ENCODE results near the gene RTP3. TPM values are rescaled to one million over a fixed set of nuclear protein-coding genes. Genes with fewer than 3 reads are reported as not detected.

The RTP3 gene
- total and polyA plus RNA-seq, 2 of the 8 experiments (the other 6 are each of a cell fraction or from before 2014, with no cell fraction given) = 0.08 TPM; not detected in 1

DNA sequence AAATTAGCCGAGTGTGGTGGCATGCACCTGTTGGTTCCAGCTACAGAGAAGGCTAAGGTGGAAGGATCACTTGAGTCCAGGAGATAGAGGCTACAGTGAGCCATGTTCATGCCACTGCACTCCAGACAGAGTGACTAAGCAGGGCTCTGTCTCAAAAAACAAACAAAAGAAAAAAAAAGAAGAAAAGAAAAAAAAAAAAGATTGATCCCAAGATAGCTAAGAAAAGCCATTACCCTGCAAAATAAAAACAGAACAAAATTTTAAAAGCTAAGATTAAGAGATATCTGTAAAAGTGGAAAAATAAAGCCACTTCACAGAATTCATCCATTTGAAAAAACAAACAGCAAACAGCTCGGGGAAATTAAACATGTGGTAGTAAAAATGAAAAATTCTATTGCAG lies 44.6 kb downstream of the RTP3 start:
- no peak for DNase-seq (ENCODE audit: low read depth in 1 of 2, low spot score in 2 of 2)
- ChIA-PET CTCF (ENCODE audit: partially characterized antibody) (interaction anchor here (0.7 to 2.9 kb wide), 7 partner anchors 9 to 54 kb away, joined by 3 to 19 read pairs (median 5); no protein-coding TSS in a partner anchor), POLR2A (ENCODE audit: partially characterized antibody) (interaction anchor here (0.7 to 2.5 kb wide), 13 partner anchors 9 to 53 kb away, joined by 3 to 11 read pairs (median 4); partner anchors contain the start of gene RTP3)
- Histone ChIP-seq H3K79me2 (ENCODE audit: control insufficient read depth in 1 of 2, insufficient read depth in 2 of 2, low read length in 2 of 2) (no peaks in the 10 kb centered on the region), H3K9me3 (ENCODE audit: insufficient read depth in 2 of 2, low read depth in 1 of 2, low read length in 1 of 2) (no peaks in the 10 kb centered on the region), H3K4me1 (replicated peaks in 1 of 4; ENCODE audit: control insufficient read depth in 3 of 4, insufficient read depth in 4 of 4, low read length in 3 of 4) (peaks cover 14 to 23% (median 21%) of the 10 kb centered on the region in 4 experiments), H3K23me2 (ENCODE audit: low read depth, low read length) (no peaks in the 10 kb centered on the region), H3K14ac (ENCODE audit: insufficient read length) (no peak overlapping the region), H3K56ac (replicated peaks; ENCODE audit: insufficient read length, low read depth, low read length) (no peak overlapping the region), H2BK20ac (ENCODE audit: low read length) (no peak overlapping the region), H4K8ac (ENCODE audit: extremely low read depth, insufficient read depth, low read length) (no peak overlapping the region), H3K4ac (replicated peaks; ENCODE audit: insufficient read length, low read depth, low read length) (no peak overlapping the region), H2AK5ac (ENCODE audit: low read depth, low read length) (no peak overlapping the region), H3K79me1 (ENCODE audit: low read depth, low read length) (no peaks in the 10 kb centered on the region), H4K91ac (replicated peaks; ENCODE audit: insufficient read length, low read length) (no peak overlapping the region), H2AFZ (ENCODE audit: low read length) (no peak overlapping the region), H3K36me3 (ENCODE audit: control insufficient read depth in 2 of 4, insufficient read depth in 4 of 4, low read length in 3 of 4) (no peaks in the 10 kb centered on the region), H2BK15ac (ENCODE audit: low read length) (no peak overlapping the region), H3K27ac (ENCODE audit: low read depth, low read length) (no peak overlapping the region), H3K18ac (ENCODE audit: extremely low read depth, low read length) (0 out of 2 replicates have a peak overlapping the region, but pooled peaks have one; percentile 65), H4K20me1 (replicated peaks in 1 of 2; ENCODE audit: control insufficient read depth in 1 of 2, insufficient read depth in 2 of 2, low read length in 2 of 2) (no peaks in the 10 kb centered on the region), H3K9ac (replicated peaks in 1 of 4; ENCODE audit: extremely low read depth in 1 of 4, low read depth in 3 of 4, low read length in 3 of 4) (no peak overlapping the region), H3K4me3 (ENCODE audit: extremely low read depth in 1 of 4, insufficient read depth in 2 of 4, low read depth in 3 of 4, low read length in 4 of 4) (no peak overlapping the region), H3K4me2 (ENCODE audit: insufficient read depth in 1 of 2, low read depth in 2 of 2, low read length in 2 of 2) (no peak overlapping the region), H3K27me3 (replicated peaks in 1 of 4; ENCODE audit: control insufficient read depth in 3 of 4, extremely low read depth in 1 of 4, insufficient read depth in 3 of 4, low read length in 3 of 4) (no peaks in the 10 kb centered on the region), H4K5ac (ENCODE audit: insufficient read length, low read depth, low read length) (no peak overlapping the region), H2BK12ac (ENCODE audit: low read depth, low read length) (no peak overlapping the region), H2BK120ac (replicated peaks; ENCODE audit: low read depth, low read length) (no peak overlapping the region), H3K23ac (ENCODE audit: insufficient read length) (no peak overlapping the region), H2BK5ac (ENCODE audit: low read depth, low read length) (no peak overlapping the region)
- 97% methylated on average over 2 of the region's 2 CpGs; no CpG with 5 or more reads in 1 of the 2 experiments for WGBS, 2 experiments (ENCODE audit: extremely low coverage in 1 of 2, insufficient coverage in 1 of 2, insufficient read length in 1 of 2, insufficient replicate concordance in 2 of 2, low coverage in 1 of 2, low lambda C conversion rate in 2 of 2, missing lambda C conversion rate in 1 of 2)
- TF ChIP-seq EGR1 (IDR thresholded peaks at IDR 0.05; ENCODE audit: borderline replicate concordance, low read depth, low read length) (no peak), CHD1 (IDR thresholded peaks at IDR 0.05; ENCODE audit: low read depth, low read length) (no peak), JUND (IDR thresholded peaks at IDR 0.05; ENCODE audit: low read length) (no peak), RAD21 (IDR thresholded peaks at IDR 0.05 in 1 of 2, conservative IDR thresholded peaks at IDR 0.05 in 1 of 2; ENCODE audit: low read depth in 2 of 2, low read length in 2 of 2) (no peak)
- TF ChIP-seq, protein P1, sequence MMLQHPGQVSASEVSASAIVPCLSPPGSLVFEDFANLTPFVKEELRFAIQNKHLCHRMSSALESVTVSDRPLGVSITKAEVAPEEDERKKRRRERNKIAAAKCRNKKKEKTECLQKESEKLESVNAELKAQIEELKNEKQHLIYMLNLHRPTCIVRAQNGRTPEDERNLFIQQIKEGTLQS (IDR thresholded peaks at IDR 0.05; ENCODE audit: insufficient read depth, low read depth, low read length) = no peak
- FAIRE-seq = no peak
